Nephron progenitor cell (in vitro differentiated cells): ENCODE results near the gene UBE3B.

ENCODE experiments used
- DNase-seq: peaks from one replicate; pipeline ENCODE4 v3.0.0; 2021
- H3K27ac Mint-ChIP-seq: 2 replicates; pipeline ENCODE4 v1.8.0; 2021; ENCODE audit warnings: mild to moderate bottlenecking, moderate library complexity, mixed read lengths
- H3K27me3 Mint-ChIP-seq: 2 replicates; pipeline ENCODE4 v1.8.0; 2021; ENCODE audit warnings: mild to moderate bottlenecking, low read depth, mixed read lengths; ENCODE audit not compliant: poor library complexity
- H3K36me3 Mint-ChIP-seq: 2 replicates; pipeline ENCODE4 v1.8.0; 2021; ENCODE audit warnings: low read depth, mixed read lengths
- H3K4me1 Mint-ChIP-seq: 2 replicates; pipeline ENCODE4 v1.8.0; 2021; ENCODE audit warnings: mixed read lengths
- H3K4me3 Mint-ChIP-seq: 2 replicates; pipeline ENCODE4 v1.8.0; 2021; ENCODE audit warnings: mild to moderate bottlenecking, moderate library complexity, mixed read lengths
- H3K9me3 Mint-ChIP-seq: 2 replicates; pipeline ENCODE4 v1.8.0; 2021; ENCODE audit warnings: mild to moderate bottlenecking, moderate library complexity, mixed read lengths
- TF ChIP-seq, protein P1 (sequence below): fragments of 200-600 bp; sonication (generic); IDR thresholded peaks from 2 replicates; pipeline ENCODE4 v1.5.0; 2021; ENCODE audit warnings: antibody characterized with exemption

Gene UBE3B

DNA sequence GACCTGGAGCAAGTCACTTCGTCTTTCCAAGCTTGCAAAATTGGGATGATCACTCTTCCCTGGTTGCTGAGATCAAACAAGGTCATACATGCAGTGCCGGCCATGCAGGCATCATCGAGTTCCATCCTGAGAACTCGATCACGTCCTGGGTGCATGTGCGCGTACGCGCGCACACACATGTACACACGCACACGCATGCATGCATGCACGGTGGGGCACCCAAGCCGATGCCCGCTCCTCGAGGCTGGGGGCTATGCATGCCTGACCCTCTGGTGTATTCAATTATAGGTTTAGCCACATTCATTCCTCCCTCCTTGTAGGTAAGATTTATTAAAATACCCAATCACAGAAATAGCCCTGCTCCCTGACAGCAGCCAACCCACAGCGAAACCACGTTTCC lies 69.9 kb downstream of the UBE3B start:
- no peak for DNase-seq
- Mint-ChIP-seq H3K9me3 (no peaks in the 10 kb centered on the region), H3K4me3 (no peak overlapping the region), H3K27ac (no peak overlapping the region), H3K4me1 (peaks cover 40% of the 10 kb centered on the region), H3K27me3 (peaks cover 20% of the 10 kb centered on the region), H3K36me3 (no peaks in the 10 kb centered on the region)
- TF ChIP-seq, protein P1, sequence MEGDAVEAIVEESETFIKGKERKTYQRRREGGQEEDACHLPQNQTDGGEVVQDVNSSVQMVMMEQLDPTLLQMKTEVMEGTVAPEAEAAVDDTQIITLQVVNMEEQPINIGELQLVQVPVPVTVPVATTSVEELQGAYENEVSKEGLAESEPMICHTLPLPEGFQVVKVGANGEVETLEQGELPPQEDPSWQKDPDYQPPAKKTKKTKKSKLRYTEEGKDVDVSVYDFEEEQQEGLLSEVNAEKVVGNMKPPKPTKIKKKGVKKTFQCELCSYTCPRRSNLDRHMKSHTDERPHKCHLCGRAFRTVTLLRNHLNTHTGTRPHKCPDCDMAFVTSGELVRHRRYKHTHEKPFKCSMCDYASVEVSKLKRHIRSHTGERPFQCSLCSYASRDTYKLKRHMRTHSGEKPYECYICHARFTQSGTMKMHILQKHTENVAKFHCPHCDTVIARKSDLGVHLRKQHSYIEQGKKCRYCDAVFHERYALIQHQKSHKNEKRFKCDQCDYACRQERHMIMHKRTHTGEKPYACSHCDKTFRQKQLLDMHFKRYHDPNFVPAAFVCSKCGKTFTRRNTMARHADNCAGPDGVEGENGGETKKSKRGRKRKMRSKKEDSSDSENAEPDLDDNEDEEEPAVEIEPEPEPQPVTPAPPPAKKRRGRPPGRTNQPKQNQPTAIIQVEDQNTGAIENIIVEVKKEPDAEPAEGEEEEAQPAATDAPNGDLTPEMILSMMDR = no peak

- H3K36me3 Mint-ChIP-seq = no peaks in the 10 kb centered on the region
- TF ChIP-seq, protein P1 = no peak
- H3K27ac Mint-ChIP-seq = no peak overlapping the region
- H3K4me3 Mint-ChIP-seq = no peak overlapping the region
- peaks cover 23% of the 10 kb centered on the region for H3K27me3 Mint-ChIP-seq
- no peaks in the 10 kb centered on the region for H3K9me3 Mint-ChIP-seq
- DNase-seq = no peak
- H3K4me1 Mint-ChIP-seq = peaks cover 42% of the 10 kb centered on the region
These were observed 70.8 kb downstream of the UBE3B start for GRCh38 chr12:109548258-109548657.

GRCh38 chr12:109549613-109550270 lies 72.3 kb downstream of the UBE3B start:
- H3K9me3 Mint-ChIP-seq = no peaks in the 10 kb centered on the region
- H3K27me3 Mint-ChIP-seq = peaks cover 25% of the 10 kb centered on the region
- peak overlapping the region; percentile 39 for H3K4me3 Mint-ChIP-seq
- peak overlapping the region; percentile 15 for H3K27ac Mint-ChIP-seq
- peaks cover 54% of the 10 kb centered on the region for H3K4me1 Mint-ChIP-seq
- TF ChIP-seq, protein P1 = no peak
- H3K36me3 Mint-ChIP-seq = no peaks in the 10 kb centered on the region
- DNase-seq = peak; percentile 27

GRCh38 chr12:109550281-109550680 lies 72.8 kb downstream of the UBE3B start:
- H3K4me3 Mint-ChIP-seq = no peak overlapping the region
- no peaks in the 10 kb centered on the region for H3K36me3 Mint-ChIP-seq
- no peak overlapping the region for H3K27ac Mint-ChIP-seq
- peaks cover 50% of the 10 kb centered on the region for H3K4me1 Mint-ChIP-seq
- H3K27me3 Mint-ChIP-seq = peaks cover 25% of the 10 kb centered on the region
- H3K9me3 Mint-ChIP-seq = no peaks in the 10 kb centered on the region
- TF ChIP-seq, protein P1 = no peak
- DNase-seq = no peak

DNA sequence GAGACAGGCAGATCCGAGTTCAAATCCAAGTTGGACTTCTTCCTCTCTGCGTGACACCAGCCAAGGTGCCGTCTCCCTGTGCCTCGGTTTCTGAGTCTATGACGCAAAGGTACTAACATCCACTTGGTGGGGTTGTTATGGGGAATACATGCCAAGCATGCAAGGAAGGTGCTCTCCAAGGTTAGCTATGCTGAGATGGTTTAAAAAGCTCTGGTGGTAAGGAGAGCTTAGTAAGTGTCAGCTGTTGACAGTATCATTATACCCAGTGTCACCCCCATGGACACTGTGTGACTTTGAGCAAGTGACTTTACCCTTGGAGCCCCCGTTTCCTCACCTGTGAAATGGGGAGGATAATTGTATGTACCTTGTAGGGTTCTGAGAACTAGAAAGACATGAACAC lies 73.7 kb downstream of the UBE3B start:
- DNase-seq = no peak
- Mint-ChIP-seq H3K27me3 (peaks cover 25% of the 10 kb centered on the region), H3K4me3 (no peak overlapping the region), H3K4me1 (peaks cover 57% of the 10 kb centered on the region), H3K36me3 (no peaks in the 10 kb centered on the region), H3K9me3 (no peaks in the 10 kb centered on the region), H3K27ac (no peak overlapping the region)
- TF ChIP-seq, protein P1 = no peak

GRCh38 chr12:109552971-109553370 lies 75.5 kb downstream of the UBE3B start:
- H3K4me3 Mint-ChIP-seq = no peak overlapping the region
- H3K36me3 Mint-ChIP-seq = peaks cover 6% of the 10 kb centered on the region
- peaks cover 67% of the 10 kb centered on the region for H3K4me1 Mint-ChIP-seq
- DNase-seq = no peak
- TF ChIP-seq, protein P1 = no peak
- no peaks in the 10 kb centered on the region for H3K9me3 Mint-ChIP-seq
- H3K27ac Mint-ChIP-seq = no peak overlapping the region
- peaks cover 21% of the 10 kb centered on the region for H3K27me3 Mint-ChIP-seq
